ENCODE measurements around the gene AMIGO3.
"Not testable (repeated sequence)": the region's sequence is repeated elsewhere in the genome, so short reads cannot be mapped to it uniquely, and the experiment has no call there.

The AMIGO3 gene

DNA sequence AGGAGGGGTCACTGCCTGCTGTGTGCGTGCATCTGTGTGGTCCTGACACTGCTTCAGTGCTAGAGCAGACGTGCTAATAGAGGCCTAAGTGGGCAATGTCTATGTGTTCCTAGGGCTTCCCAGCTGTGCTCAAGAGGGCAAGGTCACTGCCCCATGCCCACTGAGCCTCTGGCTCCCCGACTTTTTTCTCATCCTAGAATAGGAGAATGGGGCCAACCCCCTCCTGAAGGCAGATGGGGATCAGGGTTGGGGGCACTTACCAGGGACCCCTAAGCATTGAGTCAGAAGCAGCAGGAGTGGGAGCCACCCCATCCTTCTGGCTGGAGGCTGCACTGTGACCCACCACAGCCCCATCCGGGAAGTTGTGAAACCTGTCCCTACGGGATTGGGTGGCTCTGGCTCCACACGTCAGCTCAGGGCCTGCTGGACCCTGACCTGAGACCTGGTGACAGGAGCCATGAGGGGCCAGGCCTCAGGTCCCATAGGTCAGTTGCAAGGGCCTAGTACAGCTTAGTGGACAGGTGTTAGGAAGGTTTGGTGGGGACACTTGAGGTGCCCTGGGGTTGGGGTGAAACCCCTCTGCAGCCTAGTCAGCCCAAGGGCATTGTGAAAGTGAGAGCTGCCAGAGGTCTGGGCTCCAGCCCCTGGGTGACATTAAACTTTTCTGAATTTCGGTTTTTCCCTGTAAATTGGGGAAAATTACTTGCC is 31.0 kb downstream of the AMIGO3 start:
- not testable (repeated sequence) for DNase-seq (ENCODE audit: low spot score)

DNA sequence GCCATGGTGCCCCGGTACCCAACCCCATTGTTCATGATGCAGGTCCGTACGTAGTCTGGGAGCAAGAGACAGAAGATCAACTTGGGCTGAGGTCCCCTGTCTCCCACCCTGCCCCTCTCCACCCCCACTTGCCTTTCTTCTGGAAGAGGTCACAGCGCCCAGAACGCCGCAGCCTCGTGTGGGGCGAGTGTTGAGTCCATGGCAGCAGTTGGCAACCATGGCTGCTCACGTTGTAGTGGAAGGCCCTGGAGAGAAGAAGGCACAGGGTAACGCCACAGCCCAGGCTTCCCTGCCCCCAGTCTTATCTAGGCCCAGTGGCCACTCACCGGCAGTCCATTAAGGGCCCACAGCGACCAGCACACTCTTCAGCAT is 32.1 kb downstream of the AMIGO3 start:
- DNase-seq (ENCODE audit: low spot score), result not testable (repeated sequence)

DNA sequence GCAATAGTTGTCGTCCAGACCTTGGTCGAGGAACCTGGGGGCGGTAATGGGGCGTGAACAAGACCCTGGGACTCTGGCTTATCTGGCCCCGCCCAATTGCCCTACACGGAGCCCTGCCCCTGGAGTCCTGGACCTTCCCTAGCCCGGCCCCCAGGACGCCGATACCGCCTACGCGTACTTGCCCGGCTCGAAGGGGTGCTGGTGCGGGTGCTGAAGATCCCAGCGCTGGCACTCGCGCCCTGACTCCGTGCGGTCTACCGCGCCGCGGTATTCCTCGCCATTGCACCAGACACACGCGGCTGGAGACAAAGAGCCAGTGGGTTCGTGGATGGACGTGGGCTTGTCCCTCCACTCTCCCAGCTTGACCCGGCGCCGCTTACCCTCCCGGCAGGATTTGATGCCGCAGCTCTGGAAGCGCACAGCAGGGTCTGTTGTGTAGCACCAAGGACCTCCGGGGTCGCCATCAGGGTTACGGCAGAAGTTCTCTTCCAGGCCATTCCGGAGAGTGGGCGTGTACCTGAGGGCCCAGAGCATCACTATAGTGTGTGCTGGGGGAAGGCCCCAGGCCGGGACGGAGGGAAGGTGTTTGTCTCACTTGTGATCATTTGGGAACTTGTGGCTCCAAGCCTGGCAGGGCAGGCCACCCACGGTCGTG is 32.6 kb downstream of the AMIGO3 start:
- DNase-seq (ENCODE audit: low spot score), result not testable (repeated sequence)

DNA sequence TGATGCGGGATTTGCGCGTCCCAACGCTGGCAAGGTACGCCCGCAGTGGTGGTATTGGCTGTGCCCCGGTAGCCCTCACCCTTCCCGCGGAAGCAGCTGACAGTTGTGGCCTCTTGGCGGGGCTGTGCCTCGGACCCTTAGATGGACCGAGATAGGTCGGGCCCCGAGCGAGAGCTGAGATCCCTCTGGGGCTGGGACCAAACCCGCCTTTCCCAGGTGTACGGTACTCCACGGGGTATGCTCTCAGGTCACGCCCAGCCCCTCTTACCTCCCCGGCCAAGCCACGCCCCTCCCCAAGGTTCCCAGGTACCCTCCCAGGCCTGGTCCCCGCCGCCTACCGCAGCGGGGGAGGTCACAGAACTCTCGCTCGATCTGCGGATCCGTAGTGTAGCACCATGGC is 33.1 kb downstream of the AMIGO3 start:
- DNase-seq (ENCODE audit: low spot score), result not testable (repeated sequence)

DNA sequence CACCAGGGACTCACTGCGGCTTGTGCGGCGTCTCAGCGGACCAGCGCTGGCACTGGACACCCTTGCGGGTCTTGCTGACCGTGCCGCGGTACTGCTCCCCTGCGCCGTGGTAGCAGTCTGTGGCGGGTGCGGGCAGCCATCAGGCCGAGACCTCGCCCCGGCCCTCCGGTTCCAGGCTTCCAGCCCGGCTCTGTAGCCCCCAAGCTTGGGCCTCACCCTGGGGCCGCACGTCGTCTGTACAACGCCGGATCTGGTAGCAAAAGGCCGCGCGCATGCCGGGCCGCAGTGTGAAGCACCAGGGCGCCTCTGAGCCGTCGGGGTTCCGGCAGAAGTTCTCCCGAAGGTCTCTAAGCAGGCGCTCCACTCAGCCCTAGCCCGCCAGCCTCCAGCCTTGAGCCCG is 33.6 kb downstream of the AMIGO3 start:
- not testable (repeated sequence) for DNase-seq (ENCODE audit: low spot score)

DNA sequence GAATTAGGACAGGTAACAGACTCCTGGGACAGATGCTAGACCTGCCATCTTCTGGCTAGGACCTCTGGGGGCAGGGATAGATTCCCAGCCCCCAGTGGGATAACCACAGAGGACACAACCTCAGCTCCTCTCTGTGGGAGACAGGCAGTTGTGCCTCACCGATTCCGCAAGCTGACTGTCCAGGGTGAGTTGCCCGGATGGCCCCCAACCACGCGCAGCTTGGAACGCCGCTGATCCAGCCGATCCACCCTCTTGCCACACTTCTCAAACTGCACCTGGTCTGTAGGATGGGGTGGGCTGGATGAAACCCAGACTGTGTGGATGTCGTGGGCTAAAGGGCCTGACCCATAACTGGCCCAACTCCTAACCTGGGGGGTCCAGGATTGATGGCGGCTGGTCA is 34.4 kb downstream of the AMIGO3 start:
- not testable (repeated sequence) for DNase-seq (ENCODE audit: low spot score)

DNA sequence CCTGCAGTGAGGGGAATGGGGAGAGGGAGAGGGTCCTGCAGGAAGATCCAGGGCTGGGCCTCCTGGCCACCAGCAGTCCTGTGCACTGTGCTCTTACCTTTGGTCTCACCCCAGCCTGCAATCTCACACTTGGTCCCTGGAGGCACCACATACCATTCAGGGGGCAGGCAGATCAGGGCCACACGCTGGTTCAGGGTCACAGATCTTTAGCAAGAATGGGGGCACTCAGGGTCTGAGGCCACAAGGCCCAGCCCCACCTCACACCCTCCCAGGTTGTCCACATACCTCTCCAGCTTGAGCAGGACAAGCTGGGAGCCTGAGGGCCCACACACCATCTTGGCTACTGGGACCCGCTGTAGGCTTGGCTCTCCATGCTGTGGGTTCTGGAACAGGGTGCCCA is 35.0 kb downstream of the AMIGO3 start:
- not testable (repeated sequence) for DNase-seq (ENCODE audit: low spot score)

DNA sequence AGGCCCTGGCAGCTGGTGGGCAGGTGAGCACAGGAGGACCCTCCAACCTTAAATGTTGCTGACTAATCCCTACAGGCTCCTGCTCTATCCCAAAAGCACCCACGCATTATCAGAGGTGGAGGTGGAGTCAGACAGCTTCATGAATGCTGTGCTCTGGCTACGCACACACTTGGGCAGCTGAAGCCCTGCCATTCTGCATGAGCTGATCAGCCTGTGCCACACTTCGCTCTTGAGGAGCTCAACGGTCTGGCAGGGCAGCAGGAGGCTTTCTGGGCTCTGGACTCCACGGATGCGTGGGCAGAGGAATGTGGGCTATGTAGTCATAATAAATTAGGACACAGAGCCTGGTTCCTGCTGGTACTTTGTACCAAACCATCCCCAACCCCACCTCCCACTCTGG is 36.3 kb downstream of the AMIGO3 start:
- DNase-seq (ENCODE audit: low spot score), result no peak

DNA sequence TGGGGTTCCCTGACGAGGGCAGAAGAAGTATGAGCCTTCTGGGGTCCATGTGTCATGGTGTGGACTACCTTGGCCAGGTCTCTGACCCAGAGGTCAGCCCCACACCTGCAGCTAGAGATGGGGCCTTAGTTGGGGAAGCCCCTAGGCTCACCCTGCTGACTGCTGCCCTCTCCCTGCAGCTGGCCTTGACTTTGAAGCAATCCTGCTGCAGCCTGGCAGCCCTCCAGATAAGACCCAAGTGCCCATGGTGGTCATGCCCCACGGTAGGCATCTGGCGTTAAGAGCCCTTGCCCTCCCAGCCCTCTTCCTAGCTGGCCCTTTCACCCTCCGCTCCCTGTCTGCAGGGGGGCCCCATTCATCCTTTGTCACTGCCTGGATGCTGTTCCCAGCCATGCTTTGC is 37.9 kb downstream of the AMIGO3 start:
- no peak for DNase-seq (ENCODE audit: low spot score)

DNA sequence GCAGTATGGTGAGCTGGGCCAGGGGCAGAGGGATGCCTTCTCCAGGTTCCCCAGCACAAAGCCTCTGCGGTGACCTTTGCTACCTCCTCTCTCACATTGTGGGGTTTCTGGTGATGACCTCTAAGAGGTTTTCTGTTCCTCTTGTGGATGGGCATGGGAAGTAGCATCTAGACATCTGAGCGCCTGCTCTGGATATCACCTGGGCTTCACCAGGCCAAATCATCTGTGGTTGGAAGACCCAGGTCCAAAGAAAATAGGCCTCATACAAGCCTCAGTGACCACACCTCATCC is 38.3 kb downstream of the AMIGO3 start:
- DNase-seq (ENCODE audit: low spot score), result no peak

DNA sequence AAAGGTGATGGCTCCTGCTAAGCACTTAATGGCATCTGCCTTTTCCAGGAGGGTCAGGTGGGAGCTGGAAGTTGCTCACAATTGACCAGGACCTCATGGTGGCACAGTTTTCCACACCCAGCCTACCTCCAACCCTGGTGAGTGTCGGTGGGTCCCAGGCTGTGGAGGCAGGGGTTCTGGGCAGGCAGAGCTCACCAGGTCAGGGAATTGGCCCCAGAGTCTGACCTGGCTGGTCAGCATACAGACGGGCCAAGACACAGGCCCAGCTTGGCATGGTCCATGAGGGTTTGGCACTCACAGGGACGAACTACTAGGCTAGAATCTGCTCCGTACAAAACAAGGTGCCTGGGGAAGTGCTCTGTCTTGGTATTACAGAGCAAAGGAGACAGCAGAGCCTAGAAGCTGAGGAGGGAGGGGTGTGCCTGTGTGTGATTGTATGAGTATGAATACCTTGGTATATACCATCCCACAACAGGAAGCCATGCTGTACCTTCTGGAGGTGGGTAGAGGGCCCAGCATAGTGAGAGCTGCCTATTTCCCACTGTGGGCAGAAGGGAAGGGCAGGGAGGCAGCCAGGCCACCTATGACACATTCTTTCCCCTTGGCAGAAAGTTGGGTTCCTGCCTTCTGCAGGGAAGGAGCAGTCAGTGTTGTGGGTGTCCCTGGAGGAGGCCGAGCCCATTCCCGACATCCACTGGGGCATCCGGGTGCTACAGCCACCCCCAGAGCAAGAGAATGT is 38.8 kb downstream of the AMIGO3 start:
- no peak for DNase-seq (ENCODE audit: low spot score)

DNA sequence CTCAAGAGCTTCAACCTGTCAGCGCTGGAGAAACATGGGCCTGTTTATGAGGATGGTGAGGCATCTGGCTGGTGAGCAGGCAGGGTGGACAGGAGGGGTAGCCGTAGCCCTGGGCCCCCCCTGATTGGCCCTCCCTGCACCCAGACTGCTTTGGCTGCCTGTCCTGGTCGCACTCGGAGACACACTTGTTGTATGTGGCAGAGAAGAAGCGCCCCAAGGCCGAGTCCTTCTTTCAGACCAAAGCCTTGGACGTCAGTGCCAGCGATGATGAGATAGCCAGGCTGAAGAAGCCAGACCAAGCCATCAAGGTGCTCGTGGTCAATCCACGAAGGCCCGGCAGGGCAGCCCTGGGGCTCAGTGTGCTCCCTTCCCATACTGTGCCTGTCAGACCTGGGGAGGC is 43.6 kb downstream of the AMIGO3 start:
- DNase-seq (ENCODE audit: low spot score), result no peak

DNA sequence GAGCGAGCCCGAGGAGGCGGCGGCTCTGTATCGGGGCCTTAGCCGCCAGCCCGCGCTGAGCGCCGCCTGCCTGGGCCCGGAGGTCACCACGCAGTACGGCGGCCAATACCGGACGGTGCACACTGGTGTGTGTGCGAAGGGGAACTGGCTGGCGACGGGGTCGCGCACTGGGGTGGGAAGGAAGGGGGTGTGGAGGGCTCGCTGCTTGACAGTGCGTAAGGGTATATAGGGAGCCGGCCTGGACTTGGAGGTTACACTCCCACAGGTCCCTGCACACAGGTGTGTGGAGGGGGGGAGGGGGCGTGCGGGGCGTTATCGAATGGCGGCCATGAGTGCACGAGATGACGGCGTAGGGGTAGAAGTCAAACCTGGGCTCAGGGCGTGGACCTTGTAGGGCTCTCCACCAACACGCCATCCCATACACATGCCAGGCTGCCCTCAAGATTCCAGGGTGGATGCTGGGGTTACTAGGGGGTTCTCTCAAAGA is 44.9 kb downstream of the AMIGO3 start:
- DNase-seq (ENCODE audit: low spot score), result peak; percentile 15

DNA sequence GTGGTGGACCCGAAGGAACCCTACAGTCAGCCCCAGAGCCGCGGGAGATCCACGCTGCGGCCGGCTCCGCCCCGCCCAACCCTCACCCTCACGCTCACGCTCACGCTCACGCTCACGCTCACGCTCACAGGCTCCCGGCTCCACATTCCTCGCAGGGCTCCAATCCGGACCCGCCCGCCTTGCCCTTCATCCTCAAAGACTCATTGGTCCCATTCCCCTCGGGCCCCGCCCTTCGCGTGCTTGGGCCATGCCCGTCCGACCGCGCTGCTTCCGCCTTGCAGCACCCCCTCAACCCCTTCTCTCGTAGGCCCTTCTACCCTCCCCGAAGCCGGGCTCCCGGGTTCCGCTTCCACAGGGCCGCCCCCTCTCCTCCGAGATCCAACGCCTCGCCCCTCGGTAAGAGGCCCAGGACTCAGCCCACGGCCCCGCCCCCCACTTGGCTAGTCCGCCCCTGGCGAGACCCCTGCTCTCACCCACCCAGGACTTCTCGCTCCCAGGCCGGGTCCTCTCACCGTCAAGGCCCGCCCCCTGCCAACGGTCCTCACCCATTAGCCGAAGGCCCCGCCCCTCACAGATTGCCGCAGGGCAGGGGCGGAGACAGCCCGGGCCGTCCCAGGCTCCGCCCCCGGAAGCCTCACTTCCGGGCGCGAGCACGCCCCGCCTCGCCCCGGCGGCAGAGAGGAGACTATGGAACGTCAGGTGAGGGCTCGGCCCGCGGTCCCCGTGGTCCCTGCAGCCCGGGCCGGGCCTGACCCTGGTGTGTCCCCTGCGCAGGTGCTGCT is 45.6 kb downstream of the AMIGO3 start, which contains the start of gene APEH:
Gene APEH (plus strand): TSS at position 637 of the 782 bp plus-strand sequence. CDS start 51 bp downstream, at position 688.
- DNase-seq (ENCODE audit: low spot score), result peak; percentile 98

DNA sequence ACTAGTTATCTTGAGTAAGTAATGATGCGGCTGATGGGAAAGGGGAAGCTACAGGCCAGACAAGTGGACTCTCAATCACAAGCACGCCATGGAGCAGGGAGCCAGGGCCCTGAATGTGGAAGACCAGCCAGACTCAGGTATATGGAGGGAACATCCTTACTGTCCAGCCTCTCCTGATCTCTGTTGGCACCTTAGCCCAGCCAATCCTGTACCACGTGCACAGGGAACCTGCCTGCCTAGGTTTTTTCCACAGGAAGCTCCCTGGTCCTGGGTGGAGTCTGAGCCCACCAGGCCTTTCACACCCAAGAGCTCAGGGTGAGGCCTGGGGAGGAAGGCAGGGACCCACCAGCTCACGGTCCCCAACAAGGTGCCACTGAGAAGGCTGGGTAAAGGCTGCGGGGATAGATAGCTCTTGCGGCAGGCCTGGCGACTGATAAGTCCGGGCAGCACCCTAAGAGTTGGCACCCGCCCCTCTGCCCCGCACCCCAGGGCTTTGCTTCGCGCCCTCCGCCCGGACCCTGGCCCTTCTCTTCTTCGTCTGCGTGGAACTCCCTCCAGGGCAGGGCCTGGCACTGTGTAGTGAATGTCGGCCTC is 46.3 kb downstream of the AMIGO3 start:
- DNase-seq (ENCODE audit: low spot score), result peak; percentile 77

DNA sequence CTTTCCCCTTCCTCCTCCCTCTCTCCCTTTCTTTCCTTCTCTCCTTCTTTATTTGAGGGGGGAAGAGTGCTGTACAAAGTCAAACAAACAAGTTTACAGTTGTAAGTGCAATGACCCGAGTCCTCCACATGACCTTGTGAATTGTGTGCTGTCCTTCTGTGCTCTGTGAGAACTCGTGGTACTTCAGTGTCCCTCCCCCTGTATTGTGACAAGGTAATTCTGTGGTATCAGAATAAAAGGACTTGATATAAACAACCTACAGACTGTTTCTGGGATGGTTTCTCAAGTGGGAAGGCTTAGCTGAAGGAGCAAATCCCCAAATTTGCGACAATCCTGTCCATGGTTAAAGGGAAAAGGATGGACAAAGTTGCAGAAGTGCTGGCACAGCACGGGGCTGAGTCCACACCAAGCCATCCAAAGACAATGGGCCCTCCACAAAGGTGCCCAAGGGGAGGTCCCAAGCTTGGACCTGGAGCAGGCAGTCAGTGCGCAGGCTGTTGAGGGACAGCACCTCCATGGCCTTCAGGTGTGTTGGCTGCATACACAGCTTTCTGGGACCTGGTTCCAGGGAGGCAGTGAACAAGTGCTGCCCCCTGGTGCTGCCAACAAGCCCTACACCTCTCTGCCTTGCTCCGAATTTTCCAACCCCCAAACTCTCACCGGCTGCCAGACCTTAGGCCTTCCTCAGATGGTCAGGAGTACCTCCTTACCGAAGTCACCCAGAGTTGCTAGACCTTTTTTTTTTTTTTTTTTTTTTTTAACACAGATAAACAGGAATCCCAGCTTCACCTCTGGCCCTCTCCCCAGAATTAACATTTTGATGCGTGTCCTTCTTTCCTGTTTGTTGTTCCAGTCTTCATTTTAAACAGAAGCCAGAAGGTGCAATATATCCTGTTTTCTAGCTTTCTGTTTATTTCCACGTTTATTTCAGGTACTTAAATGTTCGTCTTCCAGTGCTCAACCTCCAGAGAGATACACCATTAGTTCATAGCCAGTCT is 47.9 kb downstream of the AMIGO3 start:
- DNase-seq (ENCODE audit: low spot score), result peak; percentile 73

DNA sequence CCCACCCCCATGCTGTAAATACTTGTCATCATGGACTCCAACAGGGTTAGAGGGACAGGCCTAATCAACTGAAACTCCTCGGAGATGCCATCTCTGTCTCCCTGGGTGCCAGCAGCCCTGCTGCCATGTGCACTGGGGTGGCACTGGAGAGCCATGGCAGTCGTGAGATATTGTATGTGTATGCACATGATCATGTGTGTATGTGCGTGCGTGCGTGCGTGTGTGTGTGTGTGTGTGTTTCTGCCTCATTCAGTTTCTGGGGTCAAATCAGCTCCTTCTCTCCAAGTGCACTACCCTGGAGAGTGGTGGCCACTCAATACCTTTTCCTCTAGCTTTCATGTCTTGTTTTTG is 48.6 kb downstream of the AMIGO3 start:
- no peak for DNase-seq (ENCODE audit: low spot score)

DNA sequence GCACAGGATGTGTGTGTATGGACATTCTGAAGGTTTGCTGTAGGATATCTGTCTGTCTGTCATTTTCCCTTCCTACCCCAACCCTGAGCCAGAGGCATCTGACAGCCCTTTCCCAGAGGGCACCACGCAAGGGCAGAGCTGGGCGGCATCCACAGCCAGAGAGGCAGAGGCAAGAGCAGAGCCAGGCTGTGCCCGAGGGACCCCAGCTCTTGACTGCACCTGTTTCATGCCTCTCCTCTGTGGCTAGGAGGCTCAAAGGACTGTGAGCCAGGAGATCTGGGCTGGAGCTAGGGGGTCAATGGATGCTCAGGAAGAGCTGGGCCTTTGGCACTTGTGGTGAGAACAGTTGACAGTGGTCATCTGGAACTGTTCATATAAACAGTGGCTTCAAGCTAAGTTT is 50.1 kb downstream of the AMIGO3 start:
- no peak for DNase-seq (ENCODE audit: low spot score)

DNA sequence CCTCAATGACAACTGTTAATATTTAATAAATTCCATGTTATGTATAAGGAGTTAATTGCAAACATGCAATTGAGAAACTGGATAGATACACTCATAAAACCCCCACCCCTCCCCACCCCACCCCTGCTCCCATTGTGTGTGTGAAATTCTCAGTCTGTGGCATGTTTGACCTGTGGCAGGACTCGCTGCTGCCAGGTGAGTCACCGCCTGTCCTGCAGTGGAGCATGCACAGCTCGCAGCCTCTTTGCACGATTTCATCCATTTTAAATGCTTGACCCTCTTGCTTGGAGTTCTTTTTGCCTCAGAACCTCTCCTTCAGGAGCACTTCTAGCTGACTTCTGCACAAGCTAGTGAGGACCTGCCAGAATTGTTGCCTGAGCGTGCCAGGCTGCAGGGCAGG is 50.6 kb downstream of the AMIGO3 start:
- DNase-seq (ENCODE audit: low spot score), result no peak

DNA sequence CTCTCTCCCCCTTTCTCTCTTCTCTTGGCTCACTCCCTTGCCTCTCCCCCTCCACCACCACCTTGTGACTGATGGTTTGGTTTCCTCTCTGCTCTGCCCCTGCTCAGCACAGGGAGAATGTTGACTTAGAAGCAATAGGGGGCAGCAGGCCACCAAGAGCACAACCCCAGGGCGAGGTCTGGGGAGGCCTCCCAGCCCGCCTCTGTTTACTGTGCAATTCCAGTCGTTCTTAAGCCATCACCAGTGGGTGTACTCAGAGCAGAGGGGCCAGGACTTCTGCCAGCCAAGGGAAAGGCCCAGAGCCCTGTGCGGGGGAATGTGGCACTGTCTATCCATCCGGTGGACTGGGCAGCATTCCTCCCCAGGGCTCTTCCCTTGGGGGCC is 51.1 kb downstream of the AMIGO3 start:
- no peak for DNase-seq (ENCODE audit: low spot score)
